Thymus (tissue), 11 donors: Measurements from ENCODE around the gene ASTN2. TPM values are rescaled to one million over a fixed set of nuclear protein-coding genes. Genes with fewer than 3 reads are reported as not detected.

Experiments used
- DNase-seq, 9 donors: peaks; one replicate each; pipeline ENCODE4 v3.0.0-alpha.2; 2013; ENCODE audit warnings: low spot score in 9 of 9, low read depth in 6 of 9, missing footprints in 1 of 9
- H3K27ac ChIP-seq, 2 donors: one replicate each; pipeline ENCODE4 v1.5.1; 2013; ENCODE audit warnings: control low read depth in 1 of 2, low read depth in 1 of 2, low read length in 1 of 2, mild to moderate bottlenecking in 1 of 2, moderate library complexity in 1 of 2
- H3K27me3 ChIP-seq, 2 donors: one replicate each; pipeline ENCODE4 v1.5.1; 2013; ENCODE audit warnings: low read length in 1 of 2; ENCODE audit not compliant: control insufficient read depth in 2 of 2, insufficient read depth in 1 of 2
- H3K36me3 ChIP-seq, 2 donors: one replicate each; pipeline ENCODE4 v1.5.1; 2013; ENCODE audit warnings: low read length in 1 of 2, mild to moderate bottlenecking in 1 of 2, moderate library complexity in 1 of 2; ENCODE audit not compliant: control insufficient read depth in 2 of 2, insufficient read depth in 2 of 2
- H3K4me1 ChIP-seq, 2 donors: one replicate each; pipeline ENCODE4 v1.5.1; 2013; ENCODE audit warnings: low read length in 2 of 2; ENCODE audit not compliant: control insufficient read depth in 2 of 2, insufficient read depth in 2 of 2
- H3K4me3 ChIP-seq, 2 donors: one replicate each; pipeline ENCODE4 v1.5.1; 2013; ENCODE audit warnings: low read length in 2 of 2, control low read depth in 1 of 2, mild to moderate bottlenecking in 1 of 2
- H3K9me3 ChIP-seq, 2 donors: one replicate each; pipeline ENCODE4 v1.5.1; 2013; ENCODE audit warnings: low read length in 1 of 2, mild to moderate bottlenecking in 1 of 2; ENCODE audit not compliant: control insufficient read depth in 2 of 2, insufficient read depth in 1 of 2
- WGBS: extraction: QIAGEN DNeasy Blood & Tissue Kit; methylation state at CpG from one replicate; pipeline ENCODE4 v1.1.7; 2013; 5-methylcytosine and 5-hydroxymethylcytosine counted together
- polyA plus RNA-seq: library from polyadenylated mRNA; stranded (reverse); fragments of 200-250 nt; gene quantifications from one replicate; pipeline ENCODE4 v1.2.3, GENCODE V29; 2013
- total RNA-seq: library from RNA; stranded (reverse); fragments of 120-200 nt; gene quantifications from one replicate; pipeline ENCODE4 v1.2.4, GENCODE V29; 2013
- donor health status: healthy.

Gene ASTN2
- total and polyA plus RNA-seq, 2 donors: 5.8 to 5.9 TPM

DNA sequence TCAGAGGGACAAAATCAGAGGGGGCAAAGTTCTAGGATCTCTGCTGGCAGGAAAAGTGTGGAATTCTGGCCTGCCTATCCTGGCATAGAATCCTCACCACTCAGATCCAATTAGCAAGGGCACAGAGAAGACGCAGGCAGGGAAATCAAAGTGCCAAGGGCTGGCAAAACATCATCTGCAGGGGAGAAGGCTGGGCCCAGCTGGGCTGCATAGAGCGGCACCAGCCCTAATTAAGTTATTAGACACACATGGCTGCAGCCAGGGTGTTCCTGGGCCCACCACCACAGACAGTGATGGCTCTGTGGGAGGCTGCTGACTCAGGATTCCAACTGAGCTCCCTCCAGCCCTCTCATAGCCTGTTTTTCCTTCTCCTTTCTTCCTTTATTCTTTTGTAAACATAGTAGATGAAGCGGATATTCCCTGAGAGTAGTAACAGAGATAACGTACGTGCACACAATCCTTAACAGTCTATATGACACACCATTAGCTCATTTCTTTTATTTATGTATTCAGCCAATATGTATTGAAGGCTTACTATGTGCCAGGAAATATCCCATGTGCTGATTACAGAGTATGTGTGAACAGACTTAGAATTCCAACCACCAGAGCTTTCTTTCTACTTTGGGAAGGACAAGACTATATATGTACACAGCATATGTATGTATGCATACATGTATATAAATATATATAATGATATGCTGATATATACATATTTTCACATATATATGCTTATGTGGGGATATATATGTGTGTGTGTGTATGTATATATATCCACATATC is 236.1 kb downstream of the ASTN2 start:
- Histone ChIP-seq H3K27me3 (no peaks in the 10 kb centered on the region), H3K36me3 (no peaks in the 10 kb centered on the region), H3K9me3 (no peaks in the 10 kb centered on the region), H3K4me3 (no peak overlapping the region), H3K27ac (no peak overlapping the region), H3K4me1 (no peaks in the 10 kb centered on the region)
- WGBS: 88% methylated on average over 5 of the region's 5 CpGs
- no peak for DNase-seq

DNA sequence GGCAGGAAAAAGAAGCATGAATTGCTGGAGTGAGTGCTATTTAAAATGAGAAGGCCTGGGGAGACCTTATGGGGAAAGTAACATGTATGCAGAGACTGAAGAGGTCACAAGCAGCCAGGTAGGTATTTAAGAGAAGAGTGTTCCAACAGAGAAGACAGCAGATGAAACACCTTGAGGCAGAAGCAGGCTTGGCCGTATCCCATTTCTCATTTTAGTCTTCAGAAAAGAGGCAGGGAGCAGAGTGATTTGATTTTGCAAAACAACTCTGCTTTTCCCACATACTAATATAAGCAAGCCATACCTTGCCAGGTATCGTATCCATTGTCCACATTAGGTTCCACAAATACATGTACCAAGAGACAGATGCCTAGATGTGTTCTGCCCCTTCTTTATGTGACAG is 244.3 kb downstream of the ASTN2 start:
- 95% methylated on average over 2 of the region's 2 CpGs for WGBS
- no peak overlapping the region for H3K27ac ChIP-seq
- DNase-seq: no peak
- H3K9me3 ChIP-seq: no peaks in the 10 kb centered on the region
- no peak overlapping the region for H3K4me3 ChIP-seq
- H3K27me3 ChIP-seq: no peaks in the 10 kb centered on the region
- no peaks in the 10 kb centered on the region for H3K36me3 ChIP-seq
- no peaks in the 10 kb centered on the region for H3K4me1 ChIP-seq

DNA sequence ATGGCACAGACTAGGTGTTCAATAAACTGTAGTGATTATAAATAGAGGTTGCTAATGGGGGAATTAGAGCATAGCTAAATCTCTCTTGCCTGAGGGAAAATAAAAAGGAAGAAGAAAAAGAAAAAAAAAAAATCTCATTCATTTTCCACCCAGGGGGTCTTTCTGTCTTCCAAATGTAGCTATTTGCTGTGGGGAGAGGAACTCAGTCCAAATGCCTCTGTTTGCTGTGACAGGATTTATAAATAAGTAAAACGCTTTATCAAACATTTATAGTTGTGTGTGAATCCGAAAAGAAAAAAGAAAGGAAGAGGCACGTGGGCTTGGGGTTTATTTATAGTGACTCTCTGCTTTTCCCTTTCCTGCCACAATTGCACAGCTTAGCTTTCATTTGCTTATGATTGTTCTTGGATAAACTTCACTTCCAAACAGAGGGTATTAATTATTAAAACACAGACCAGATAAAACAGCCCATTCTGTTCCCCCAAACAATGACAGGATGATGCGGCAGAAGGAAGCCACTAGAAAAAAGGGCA is 245.7 kb downstream of the ASTN2 start:
- no peaks in the 10 kb centered on the region for H3K4me1 ChIP-seq
- 25% methylated on average over 4 of the region's 4 CpGs for WGBS
- no peaks in the 10 kb centered on the region for H3K36me3 ChIP-seq
- H3K4me3 ChIP-seq: no peak overlapping the region
- no peak for DNase-seq
- H3K27me3 ChIP-seq: no peaks in the 10 kb centered on the region
- H3K27ac ChIP-seq: no peak overlapping the region
- no peaks in the 10 kb centered on the region for H3K9me3 ChIP-seq

DNA sequence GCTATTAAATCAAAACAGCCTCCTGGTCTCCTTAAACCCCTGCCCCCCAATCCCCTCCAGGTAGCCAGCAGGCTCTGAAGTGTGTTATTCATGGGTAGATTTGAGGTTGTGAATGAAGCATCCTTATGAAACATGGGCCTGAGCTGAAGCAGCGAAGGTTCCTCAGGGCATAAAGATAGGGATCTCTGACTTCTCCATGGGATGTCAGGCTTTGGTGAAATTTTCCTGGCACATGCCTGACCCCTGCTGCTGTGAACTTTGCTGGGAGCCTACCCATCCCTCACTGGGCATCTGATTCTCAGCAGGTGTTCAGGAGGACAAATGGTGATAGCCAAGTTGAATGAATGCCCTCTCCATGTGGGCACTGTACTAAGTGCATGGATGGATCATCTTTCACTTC is 250.3 kb downstream of the ASTN2 start:
- DNase-seq: no peak
- Histone ChIP-seq H3K27ac (no peak overlapping the region), H3K4me1 (no peaks in the 10 kb centered on the region), H3K4me3 (no peak overlapping the region), H3K9me3 (no peaks in the 10 kb centered on the region), H3K27me3 (no peaks in the 10 kb centered on the region), H3K36me3 (no peaks in the 10 kb centered on the region)
- WGBS: 89% methylated on average over 1 of the region's 1 CpG

DNA sequence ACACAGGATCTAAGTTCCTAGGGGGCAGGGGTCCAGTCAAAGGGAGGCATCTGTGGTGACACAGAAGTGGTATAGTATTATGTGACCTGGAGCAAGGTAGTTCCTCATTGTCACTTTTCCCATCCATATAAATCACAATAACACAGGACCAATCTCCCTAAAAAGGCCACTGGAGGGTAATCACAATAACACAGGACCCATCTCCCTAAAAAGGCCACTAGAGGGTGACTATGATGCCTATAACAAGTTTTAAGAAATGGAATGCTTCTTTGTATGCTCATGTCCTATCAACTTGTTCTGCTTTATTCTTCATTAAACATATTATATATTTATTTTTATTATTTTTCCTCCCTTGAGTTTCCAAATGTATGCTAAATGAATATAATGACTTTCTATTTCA is 254.6 kb downstream of the ASTN2 start:
- no peak overlapping the region for H3K4me3 ChIP-seq
- H3K27me3 ChIP-seq: no peaks in the 10 kb centered on the region
- peaks cover 0 to 2% of the 10 kb centered on the region in 2 donors for H3K4me1 ChIP-seq
- no peaks in the 10 kb centered on the region for H3K9me3 ChIP-seq
- H3K27ac ChIP-seq: no peak overlapping the region
- H3K36me3 ChIP-seq: no peaks in the 10 kb centered on the region
- no peak for DNase-seq

DNA sequence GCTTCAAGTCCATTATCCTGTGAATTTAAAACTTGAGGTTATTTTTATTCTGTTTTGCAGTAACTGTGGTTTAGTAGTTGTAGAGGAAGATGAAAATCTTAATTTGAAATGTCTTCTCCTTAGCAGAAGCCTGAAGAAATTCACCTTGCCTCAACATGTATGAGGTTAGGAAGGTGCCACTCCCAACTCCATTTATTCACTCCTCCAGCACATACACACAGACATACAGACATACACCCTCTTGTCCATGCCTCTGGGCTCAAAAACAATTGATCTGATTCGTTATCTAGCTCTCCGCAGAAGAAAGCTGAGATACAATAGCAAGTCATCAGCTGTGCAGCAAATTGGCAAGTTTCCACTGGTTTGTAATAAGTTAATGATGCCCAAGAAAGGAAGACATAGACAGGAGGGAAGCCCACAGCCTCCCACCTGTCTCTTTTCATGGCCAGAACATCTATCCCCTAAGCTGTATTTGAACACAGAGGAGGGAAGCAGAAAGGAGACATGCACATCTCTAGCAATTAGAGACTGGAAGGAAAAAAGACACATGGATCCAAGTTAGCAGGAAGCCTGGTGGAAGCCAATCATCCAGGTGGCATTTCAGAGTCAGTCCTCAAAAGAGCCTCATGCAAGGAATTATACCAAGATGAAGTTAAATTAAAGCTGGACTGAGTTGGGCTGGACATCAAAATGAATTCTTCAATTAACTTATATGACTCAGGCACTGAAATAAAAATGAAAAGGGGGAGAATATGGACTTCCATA is 257.9 kb downstream of the ASTN2 start:
- H3K27ac ChIP-seq: no peak overlapping the region
- WGBS: 88% methylated on average over 2 of the region's 2 CpGs
- no peak overlapping the region for H3K4me3 ChIP-seq
- H3K27me3 ChIP-seq: no peaks in the 10 kb centered on the region
- H3K9me3 ChIP-seq: no peaks in the 10 kb centered on the region
- peaks cover 0 to 2% of the 10 kb centered on the region in 2 donors for H3K4me1 ChIP-seq
- no peak for DNase-seq
- H3K36me3 ChIP-seq: no peaks in the 10 kb centered on the region

DNA sequence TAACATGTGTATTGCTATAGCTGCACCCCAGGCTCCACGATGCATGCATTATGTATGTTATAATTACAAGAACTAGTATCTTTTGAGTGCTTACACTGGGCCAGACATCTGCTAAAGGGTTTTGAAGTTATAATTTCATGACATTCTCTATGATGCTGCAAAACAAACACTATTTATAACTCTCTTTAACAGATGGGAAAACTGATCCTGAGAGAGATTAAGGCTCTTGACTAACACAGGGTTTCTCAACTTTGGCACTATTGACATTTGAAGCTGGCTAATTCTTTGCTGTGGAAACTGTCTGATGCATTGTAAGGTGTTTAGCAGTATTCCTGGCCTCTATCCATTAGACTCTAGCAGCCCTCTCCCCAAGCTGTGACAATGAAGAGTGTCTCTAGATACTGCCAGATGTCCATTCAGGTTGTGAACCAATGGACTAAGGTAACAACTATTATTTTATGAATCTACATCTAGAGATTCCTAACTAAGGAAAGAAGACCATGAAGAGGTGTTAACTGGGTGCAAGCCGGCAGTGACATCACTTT is 258.6 kb downstream of the ASTN2 start:
- no peaks in the 10 kb centered on the region for H3K27me3 ChIP-seq
- no peak for DNase-seq
- H3K4me1 ChIP-seq: peaks cover 0 to 2% of the 10 kb centered on the region in 2 donors
- no peaks in the 10 kb centered on the region for H3K9me3 ChIP-seq
- H3K36me3 ChIP-seq: no peaks in the 10 kb centered on the region
- H3K27ac ChIP-seq: no peak overlapping the region
- 86% methylated on average over 2 of the region's 2 CpGs for WGBS
- no peak overlapping the region for H3K4me3 ChIP-seq

DNA sequence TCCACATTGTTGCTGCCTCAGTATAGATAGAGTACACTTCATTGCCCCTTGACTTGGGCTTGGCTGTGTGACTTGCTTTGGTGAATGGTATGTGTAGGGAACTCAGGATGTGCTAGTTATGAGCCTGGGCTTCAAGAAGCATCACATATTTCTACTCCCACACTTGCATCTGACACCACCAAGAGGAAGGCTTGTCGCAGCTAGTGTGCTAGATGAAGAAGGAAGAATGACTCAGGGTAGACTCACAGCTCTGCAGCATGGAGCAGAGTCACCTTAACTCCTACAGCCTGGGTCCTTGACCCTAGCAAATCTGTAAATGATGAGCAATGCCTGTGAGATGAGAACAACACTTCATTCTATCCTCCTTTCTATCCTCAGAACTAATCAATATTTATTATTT is 261.8 kb downstream of the ASTN2 start:
- H3K9me3 ChIP-seq: no peaks in the 10 kb centered on the region
- no peaks in the 10 kb centered on the region for H3K36me3 ChIP-seq
- no peak overlapping the region for H3K4me3 ChIP-seq
- H3K27me3 ChIP-seq: no peaks in the 10 kb centered on the region
- 91% methylated on average over 1 of the region's 1 CpG for WGBS
- no peak for DNase-seq
- no peak overlapping the region for H3K27ac ChIP-seq
- H3K4me1 ChIP-seq: peaks cover 0 to 2% of the 10 kb centered on the region in 2 donors

DNA sequence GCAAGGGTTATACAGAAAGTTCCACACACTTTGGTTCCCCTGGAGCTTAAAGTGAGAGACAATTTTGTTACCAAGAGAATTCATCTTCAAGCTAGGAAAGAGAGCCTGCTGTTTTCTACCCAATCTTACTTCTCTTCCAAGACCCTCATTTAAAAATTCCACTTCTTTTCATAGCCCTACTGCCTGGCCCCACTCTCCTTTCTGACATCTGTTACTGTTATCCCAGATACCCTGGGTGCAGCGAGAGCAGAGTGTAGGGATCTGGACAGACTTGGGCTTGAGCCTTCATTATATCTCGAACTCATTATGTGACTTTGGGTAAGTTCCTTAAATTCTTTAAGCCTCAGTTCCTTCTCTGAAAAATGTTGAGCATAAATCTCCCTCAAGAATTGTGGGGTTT is 263.1 kb downstream of the ASTN2 start:
- 79% methylated on average over 2 of the region's 2 CpGs for WGBS
- Histone ChIP-seq H3K27me3 (no peaks in the 10 kb centered on the region), H3K27ac (no peak overlapping the region)

More for the DNA sequence above, 263.1 kb downstream of the ASTN2 start:
- no peaks in the 10 kb centered on the region for H3K9me3 ChIP-seq
- DNase-seq: no peak
- H3K4me1 ChIP-seq: peaks cover 0 to under 1% of the 10 kb centered on the region in 2 donors
- no peaks in the 10 kb centered on the region for H3K36me3 ChIP-seq
- no peak overlapping the region for H3K4me3 ChIP-seq
